ENCODE measurements around the gene TPSB2. TPM values are rescaled to one million over a fixed set of nuclear protein-coding genes. Genes with fewer than 3 reads are reported as not detected.
"Not testable (repeated sequence)": the region's sequence is repeated elsewhere in the genome, so short reads cannot be mapped to it uniquely, and the experiment has no call there.

TPSB2 gene
- total RNA-seq, 1 donor: not detected

DNA sequence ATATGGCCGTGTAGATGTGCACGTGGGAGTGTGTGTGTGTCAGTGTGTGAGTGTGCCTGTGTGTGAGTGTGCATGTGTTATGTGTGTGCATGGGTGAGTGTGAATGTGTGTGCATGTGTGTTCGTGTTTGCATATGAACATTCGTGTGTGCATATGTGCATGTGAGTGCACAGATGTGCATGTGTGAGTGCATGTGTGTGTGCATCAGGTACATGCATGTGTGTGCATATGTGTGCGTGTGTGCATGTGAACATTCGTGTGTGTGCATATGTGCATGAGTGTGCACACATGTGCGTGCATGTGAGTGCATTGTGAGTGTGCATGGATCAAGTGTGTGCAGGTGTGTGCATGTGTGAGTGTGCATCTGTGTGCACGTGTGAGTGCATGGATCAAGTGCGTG is 8.0 kb upstream of the TPSB2 start:
- H3K4me3 ChIP-seq (ENCODE audit: low read depth, low read length): no peak overlapping the region
- TF ChIP-seq, protein P1, sequence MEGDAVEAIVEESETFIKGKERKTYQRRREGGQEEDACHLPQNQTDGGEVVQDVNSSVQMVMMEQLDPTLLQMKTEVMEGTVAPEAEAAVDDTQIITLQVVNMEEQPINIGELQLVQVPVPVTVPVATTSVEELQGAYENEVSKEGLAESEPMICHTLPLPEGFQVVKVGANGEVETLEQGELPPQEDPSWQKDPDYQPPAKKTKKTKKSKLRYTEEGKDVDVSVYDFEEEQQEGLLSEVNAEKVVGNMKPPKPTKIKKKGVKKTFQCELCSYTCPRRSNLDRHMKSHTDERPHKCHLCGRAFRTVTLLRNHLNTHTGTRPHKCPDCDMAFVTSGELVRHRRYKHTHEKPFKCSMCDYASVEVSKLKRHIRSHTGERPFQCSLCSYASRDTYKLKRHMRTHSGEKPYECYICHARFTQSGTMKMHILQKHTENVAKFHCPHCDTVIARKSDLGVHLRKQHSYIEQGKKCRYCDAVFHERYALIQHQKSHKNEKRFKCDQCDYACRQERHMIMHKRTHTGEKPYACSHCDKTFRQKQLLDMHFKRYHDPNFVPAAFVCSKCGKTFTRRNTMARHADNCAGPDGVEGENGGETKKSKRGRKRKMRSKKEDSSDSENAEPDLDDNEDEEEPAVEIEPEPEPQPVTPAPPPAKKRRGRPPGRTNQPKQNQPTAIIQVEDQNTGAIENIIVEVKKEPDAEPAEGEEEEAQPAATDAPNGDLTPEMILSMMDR (IDR thresholded peaks at IDR 0.05; ENCODE audit: insufficient read depth, low read length): no peak
- no peak for DNase-seq (ENCODE audit: low read depth)

DNA sequence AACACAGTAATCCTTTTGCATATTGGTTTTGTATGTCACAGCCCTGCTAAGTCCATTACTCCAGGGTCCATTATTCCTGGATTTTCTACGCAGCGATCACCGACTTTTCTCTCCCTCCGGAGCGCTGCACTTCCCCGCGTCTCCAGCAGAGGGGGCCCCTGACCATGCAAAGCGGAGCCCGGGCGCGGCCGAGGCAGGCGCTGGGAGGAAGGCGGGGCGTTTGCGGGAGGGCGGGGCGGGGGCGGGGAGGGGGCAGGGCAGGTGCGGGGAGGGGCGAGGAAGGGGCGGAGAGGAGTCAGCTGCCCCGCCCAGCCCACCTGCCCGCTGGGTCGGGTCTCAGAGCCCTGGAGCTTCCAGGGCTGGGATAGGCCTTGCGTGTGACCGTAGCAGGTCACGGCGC is 6.7 kb upstream of the TPSB2 start:
- not testable (repeated sequence) for DNase-seq (ENCODE audit: low read depth); H3K4me3 ChIP-seq (ENCODE audit: low read depth, low read length)

DNA sequence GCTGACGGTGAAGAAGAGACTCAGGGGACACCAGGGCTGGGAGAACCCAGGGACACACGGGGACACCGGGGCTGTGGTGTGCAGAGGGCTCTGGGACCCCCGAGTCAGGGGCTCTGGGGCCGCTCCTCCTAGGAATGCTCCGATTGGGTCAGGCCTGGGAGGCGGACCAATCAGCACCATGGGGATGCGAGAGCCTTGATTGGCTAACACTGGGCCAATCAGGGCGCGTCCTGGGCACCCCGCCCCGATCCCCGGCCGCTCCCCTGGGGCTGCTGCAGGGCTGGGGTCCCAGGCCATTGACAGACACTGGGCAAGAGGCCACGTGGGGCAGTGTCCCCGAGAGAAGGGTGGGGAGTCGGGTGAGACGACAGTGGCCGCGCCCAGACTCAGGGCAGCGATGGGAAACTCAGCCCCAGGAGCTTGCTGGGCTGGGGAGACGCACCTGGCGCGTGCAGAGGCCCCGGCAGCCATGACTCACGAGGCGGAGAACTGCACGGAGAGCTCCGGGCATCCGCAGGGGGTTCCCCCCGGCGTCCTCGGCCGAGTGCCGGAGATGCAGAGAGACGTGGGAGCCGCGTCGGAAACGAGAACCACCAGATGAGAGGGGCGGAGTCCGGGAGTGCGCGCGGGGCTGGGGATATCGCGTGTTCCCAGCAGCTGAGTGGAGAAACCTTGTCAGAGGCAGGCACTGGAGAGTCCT is 2.2 kb upstream of the TPSB2 start:
- H3K4me3 ChIP-seq (ENCODE audit: low read depth, low read length); DNase-seq (ENCODE audit: low read depth): not testable (repeated sequence)

DNA sequence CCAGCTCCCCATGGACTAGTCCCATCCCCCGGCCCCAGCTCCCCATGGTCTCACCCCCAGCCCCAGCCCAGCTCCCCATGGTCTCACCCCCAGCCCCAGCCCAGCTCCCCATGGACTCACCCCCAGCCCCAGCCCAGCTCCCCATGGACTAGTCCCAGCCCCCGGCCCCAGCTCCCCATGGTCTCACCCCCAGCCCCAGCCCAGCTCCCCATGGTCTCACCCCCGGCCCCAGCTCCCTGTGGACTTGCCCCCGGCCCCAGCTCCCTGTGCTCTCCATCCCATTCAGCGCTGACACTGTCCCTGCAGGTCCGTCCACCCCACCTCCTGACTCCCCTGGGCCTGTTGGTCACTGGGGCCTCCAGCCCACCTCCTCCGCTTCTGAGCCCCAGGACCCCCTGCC is 1.3 kb upstream of the TPSB2 start:
- DNase-seq (ENCODE audit: low read depth); H3K4me3 ChIP-seq (ENCODE audit: low read depth, low read length): not testable (repeated sequence)

DNA sequence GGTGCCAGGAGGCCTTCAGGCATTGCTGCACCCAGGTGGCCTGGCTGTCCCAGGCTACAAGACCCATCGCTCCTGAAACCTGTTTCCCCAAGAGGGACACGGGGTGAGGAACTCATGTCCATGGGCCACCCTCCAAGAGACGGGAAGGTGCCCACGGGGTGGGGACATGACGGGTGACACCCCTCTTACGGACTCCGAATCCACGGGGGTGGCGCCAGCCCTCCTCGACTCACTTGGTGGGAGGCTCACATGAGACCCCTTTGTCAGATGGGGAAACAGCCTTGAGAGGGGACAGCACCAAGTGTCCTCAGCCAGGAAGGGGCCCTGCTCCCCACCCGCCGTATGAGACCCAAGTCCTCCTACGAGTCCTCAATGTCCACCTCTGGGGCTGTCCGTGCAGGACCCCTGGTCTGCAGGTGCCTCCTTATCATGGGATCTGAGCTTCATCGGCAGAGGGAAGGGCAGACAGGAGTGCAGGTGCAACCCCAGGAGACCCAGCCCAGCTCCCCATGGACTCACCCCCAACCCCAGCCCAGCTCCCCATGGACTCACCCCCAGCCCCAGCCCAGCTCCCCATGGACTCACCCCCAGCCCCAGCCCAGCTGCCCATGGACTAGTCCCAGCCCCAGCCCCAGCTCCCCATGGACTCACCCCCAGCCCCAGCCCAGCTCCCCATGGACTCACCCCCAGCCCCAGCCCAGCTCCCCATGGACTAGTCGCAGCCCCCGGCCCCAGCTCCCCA is 658 bp upstream of the TPSB2 start:
- not testable (repeated sequence) for DNase-seq (ENCODE audit: low read depth)

DNA sequence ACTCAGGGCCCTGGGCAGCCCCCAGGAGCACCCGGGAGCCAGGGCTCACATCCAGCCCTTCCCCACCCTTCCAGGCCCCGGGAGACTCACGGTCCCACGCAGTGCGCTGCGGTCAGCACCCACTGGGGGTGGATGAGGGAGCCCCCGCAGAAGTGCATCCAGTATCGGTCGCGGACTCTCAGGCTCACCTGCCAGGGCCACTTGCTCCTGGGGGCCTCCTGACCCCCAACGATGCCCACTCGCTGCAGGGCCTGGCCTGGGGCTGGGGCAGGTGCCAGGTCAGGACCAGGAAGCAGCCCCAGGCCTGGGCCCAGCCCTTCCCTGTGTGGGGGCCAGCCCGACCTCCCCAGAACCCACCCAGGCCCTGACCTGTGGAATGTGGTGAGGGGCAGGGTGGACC is 508 bp downstream of the TPSB2 start:
- not testable (repeated sequence) for H3K4me3 ChIP-seq (ENCODE audit: low read depth, low read length); DNase-seq (ENCODE audit: low read depth)

More for the DNA sequence above, 658 bp upstream of the TPSB2 start:
- H3K4me3 ChIP-seq (ENCODE audit: low read depth, low read length): not testable (repeated sequence)

DNA sequence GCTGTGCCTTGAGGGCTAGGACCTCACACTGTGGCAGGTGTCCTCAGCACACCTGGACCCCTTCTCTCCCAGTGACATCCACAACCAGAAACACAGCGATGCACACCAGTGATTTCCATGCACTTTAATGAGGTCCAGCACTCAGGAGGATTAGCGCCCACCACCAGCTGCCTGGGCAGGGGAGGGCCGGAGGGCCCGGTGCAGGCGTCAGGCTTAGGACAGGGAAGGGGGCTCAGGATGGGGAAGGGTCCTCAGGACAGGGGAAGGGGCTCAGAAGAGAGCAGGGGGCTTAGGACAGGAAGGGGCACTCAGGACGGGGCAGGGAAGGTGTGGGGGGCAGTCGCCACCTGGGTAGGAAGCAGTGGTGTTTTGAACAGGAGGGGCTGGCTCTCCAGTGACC is 1.8 kb downstream of the TPSB2 start:
- not testable (repeated sequence) for H3K4me3 ChIP-seq (ENCODE audit: low read depth, low read length); DNase-seq (ENCODE audit: low read depth)

DNA sequence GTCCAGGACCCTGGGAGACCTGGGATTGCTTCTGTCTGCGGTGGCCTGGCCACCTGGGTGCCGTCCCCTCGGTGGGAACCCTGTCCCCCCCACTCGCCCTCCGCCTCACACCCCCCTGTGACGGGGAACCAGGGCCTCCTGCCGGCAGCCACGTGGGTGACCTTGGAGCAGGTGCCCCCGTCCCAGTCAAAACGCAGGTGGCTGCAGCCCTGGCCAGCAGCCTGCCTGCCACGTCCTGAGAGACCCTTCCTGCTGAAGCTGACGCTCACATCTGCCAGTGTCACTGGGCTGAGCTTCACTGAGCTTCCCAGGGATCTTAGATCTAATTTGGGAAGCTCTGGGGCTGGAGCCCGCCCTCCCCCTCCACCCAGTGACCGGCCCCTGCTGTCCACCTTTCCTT is 3.3 kb downstream of the TPSB2 start:
- DNase-seq (ENCODE audit: low read depth); H3K4me3 ChIP-seq (ENCODE audit: low read depth, low read length): not testable (repeated sequence)

DNA sequence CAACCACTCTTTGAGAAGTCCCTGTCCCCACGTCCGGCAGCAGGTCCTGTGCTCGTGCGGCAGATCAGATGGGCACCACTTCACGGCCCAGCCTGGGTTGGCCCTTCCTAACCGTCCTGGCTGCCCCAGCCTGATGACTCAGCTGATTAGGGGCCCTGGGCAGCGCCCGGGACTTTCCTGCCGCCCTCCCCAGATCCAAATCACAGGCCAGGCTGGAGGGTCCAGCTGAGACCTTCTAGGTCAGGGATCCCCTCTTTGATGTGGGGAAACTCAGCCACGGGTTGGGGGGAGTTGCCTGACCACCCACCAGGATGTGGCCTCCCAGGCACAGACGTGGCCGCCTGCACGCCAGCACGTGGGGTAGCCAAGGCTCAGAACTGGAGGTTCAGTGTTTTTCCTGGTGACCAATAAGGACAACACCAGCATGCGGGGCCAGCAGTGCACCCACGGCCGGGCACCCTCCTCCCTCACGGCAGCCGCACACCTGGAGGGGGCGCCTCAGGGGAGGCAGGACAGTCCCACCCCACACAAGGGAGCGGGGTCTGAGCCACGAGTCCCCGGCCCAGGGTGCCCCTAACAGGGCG is 4.2 kb downstream of the TPSB2 start:
- not testable (repeated sequence) for H3K4me3 ChIP-seq (ENCODE audit: low read depth, low read length); DNase-seq (ENCODE audit: low read depth)

DNA sequence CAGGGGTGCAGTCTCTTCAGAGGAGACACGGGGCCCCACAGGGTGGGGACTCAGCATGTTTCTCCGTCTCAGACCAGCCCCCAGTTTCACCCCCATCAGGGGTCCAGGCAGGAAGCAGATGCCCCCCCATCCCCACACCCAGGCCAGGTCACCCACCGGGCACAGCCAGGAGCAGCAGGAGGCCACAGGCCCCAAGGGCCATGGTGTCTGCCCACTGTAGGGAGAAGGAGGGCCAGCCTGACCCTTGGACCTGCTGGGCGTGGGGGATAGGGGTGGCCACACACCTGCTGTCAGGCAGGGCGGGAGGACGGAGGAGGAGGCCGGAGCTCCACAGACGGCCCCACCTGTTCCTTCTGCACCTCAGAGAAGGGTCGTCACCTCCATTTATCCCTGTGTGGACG is 4.9 kb downstream of the TPSB2 start, which contains the start of gene TPSG1:
TPSG1 (minus strand) TSS at position 218 of the 401 bp plus-strand sequence; CDS start at position 202, 16 bp downstream.
- no peak for DNase-seq (ENCODE audit: low read depth)
- TF ChIP-seq, protein P1 (IDR thresholded peaks at IDR 0.05; ENCODE audit: insufficient read depth, low read length): no peak
- H3K4me3 ChIP-seq (ENCODE audit: low read depth, low read length): no peak within 1 kb of the TSS

DNA sequence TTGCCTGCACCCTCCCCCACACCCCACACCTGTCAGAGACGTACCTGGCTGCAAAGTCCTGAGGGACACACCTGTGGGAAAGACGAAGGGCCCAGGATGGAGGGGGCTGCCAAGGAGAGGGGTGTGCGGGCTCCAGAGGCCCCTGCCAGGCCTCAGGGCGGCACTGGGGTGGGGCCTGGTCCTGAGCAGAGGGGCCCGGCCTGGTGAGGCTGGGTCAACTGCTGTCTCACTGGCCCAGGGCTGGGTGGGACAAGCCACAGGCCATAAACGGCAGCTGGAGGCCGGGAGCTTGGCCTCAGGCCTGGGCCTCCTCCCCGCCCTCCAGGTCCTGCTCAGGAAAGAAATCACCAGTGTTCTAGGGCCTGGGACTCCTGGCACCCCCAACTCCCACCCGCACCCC is 5.4 kb downstream of the TPSB2 start:
- TF ChIP-seq, protein P1 (IDR thresholded peaks at IDR 0.05; ENCODE audit: insufficient read depth, low read length): no peak
- H3K4me3 ChIP-seq (ENCODE audit: low read depth, low read length): no peak overlapping the region
- no peak for DNase-seq (ENCODE audit: low read depth)
